BE2C (cell line): ENCODE measurements around the gene MSL1.

Source experiments
- DNase-seq: peaks from one replicate; pipeline ENCODE4 v3.0.0-alpha.2; 2020
- H3K27me3 ChIP-seq: fragments of 250-450 bp; sonication (Bioruptor Pico); 2 replicates; pipeline ENCODE4 v1.5.1; 2020; ENCODE audit warnings: mild to moderate bottlenecking
- H3K36me3 ChIP-seq: fragments of 250-450 bp; sonication (Bioruptor Pico); 2 replicates; pipeline ENCODE4 v1.5.1; 2020; ENCODE audit warnings: mild to moderate bottlenecking
- H3K4me1 ChIP-seq: fragments of 250-450 bp; sonication (Bioruptor Pico); 2 replicates; pipeline ENCODE4 v1.5.1; 2020
- H3K4me3 ChIP-seq: 2 replicates; pipeline ENCODE4 v1.5.1; 2011; ENCODE audit warnings: low read depth, low read length
- H3K9me3 ChIP-seq: fragments of 250-450 bp; sonication (Bioruptor Pico); 2 replicates; pipeline ENCODE4 v1.5.1; 2020
- CTCF ChIP-seq: IDR thresholded peaks from 2 replicates; pipeline ENCODE4 v1.5.1; 2012; ENCODE audit warnings: mild to moderate bottlenecking, low read depth, low read length

MSL1 gene

GRCh38 chr17:40094874-40095273 lies 26.9 kb upstream of the MSL1 start:
- peaks cover 5% of the 10 kb centered on the region; the same call in 1 of the 2 replicates for H3K9me3 ChIP-seq
- H3K4me3 ChIP-seq = no peak overlapping the region
- TF ChIP-seq CTCF = no peak
- peaks cover 46% of the 10 kb centered on the region for H3K36me3 ChIP-seq
- no peaks in the 10 kb centered on the region for H3K27me3 ChIP-seq
- H3K4me1 ChIP-seq = peaks cover 16% of the 10 kb centered on the region
- DNase-seq = no peak

- peaks cover 46% of the 10 kb centered on the region for H3K36me3 ChIP-seq
- no peak for DNase-seq
- no peak overlapping the region for H3K4me3 ChIP-seq
- peaks cover 6% of the 10 kb centered on the region; the same call in 1 of the 2 replicates for H3K9me3 ChIP-seq
- TF ChIP-seq CTCF = no peak
- H3K4me1 ChIP-seq = peaks cover 16% of the 10 kb centered on the region
- H3K27me3 ChIP-seq = no peaks in the 10 kb centered on the region
These were observed 26.3 kb upstream of the MSL1 start for GRCh38 chr17:40095351-40095943.

GRCh38 chr17:40095944-40096791 lies 25.6 kb upstream of the MSL1 start:
- Histone ChIP-seq H3K36me3 (peaks cover 46% of the 10 kb centered on the region), H3K4me1 (peaks cover 16% of the 10 kb centered on the region), H3K4me3 (no peak overlapping the region), H3K27me3 (no peaks in the 10 kb centered on the region), H3K9me3 (peaks cover 6% of the 10 kb centered on the region; the same call in 1 of the 2 replicates)
- DNase-seq = no peak
- TF ChIP-seq CTCF = no peak

GRCh38 chr17:40097087-40097486 lies 24.7 kb upstream of the MSL1 start:
- peaks cover 6% of the 10 kb centered on the region; the same call in 1 of the 2 replicates for H3K9me3 ChIP-seq
- no peaks in the 10 kb centered on the region for H3K27me3 ChIP-seq
- no peak for DNase-seq
- H3K4me3 ChIP-seq = no peak overlapping the region
- H3K36me3 ChIP-seq = peaks cover 46% of the 10 kb centered on the region
- TF ChIP-seq CTCF = no peak
- H3K4me1 ChIP-seq = peaks cover 10% of the 10 kb centered on the region

- H3K36me3 ChIP-seq = peaks cover 41% of the 10 kb centered on the region
- no peak for DNase-seq
- peak overlapping the region; percentile 51 for H3K4me3 ChIP-seq
- H3K27me3 ChIP-seq = no peaks in the 10 kb centered on the region
- peaks cover 6% of the 10 kb centered on the region; the same call in 1 of the 2 replicates for H3K9me3 ChIP-seq
- peaks cover 10% of the 10 kb centered on the region for H3K4me1 ChIP-seq
- TF ChIP-seq CTCF = no peak
These were observed 23.6 kb upstream of the MSL1 start for GRCh38 chr17:40097931-40098845.
